ENCODE data around the gene FASN. TPM values are rescaled to one million over a fixed set of nuclear protein-coding genes. Genes with fewer than 3 reads are reported as not detected.

FASN gene
- polyA plus RNA-seq, 2 of the 4 experiments (the other 2 are of a cell fraction) = 12.9 to 169 TPM

GRCh38 chr17:82085031-82085861 is 12.8 kb downstream of the FASN start:
- no peaks in the 10 kb centered on the region for H3K4me1 ChIP-seq
- no peaks in the 10 kb centered on the region for H3K9me3 ChIP-seq
- H3K4me2 ChIP-seq = no peak overlapping the region
- ATAC-seq (no peak), DNase-seq (ENCODE audit: low read depth in 1 of 2, low spot score in 1 of 2) (no peak), FAIRE-seq (no peak)
- no peak for TF ChIP-seq REST (IDR thresholded peaks at IDR 0.05)
- H3K4me3 ChIP-seq = no peak overlapping the region
- H3K27ac ChIP-seq = no peak overlapping the region
- 90% methylated on average over 39 of the region's 49 CpGs for WGBS (ENCODE audit: missing lambda C conversion rate)
- ChIA-PET CTCF (interaction anchor here (0.7 to 1.0 kb wide), 3 partner anchors 49 to 56 kb away, joined by 3 to 4 read pairs (median 3); no protein-coding TSS in a partner anchor), POLR2A (interaction anchor here (1.4 kb wide), 1 partner anchor 13 kb away, joined by 6 read pairs; the partner anchor contains the start of gene FASN)

GRCh38 chr17:82084373-82085030 is 13.5 kb downstream of the FASN start:
- no peak overlapping the region for H3K4me3 ChIP-seq
- DNase-seq (ENCODE audit: low read depth in 1 of 2, low spot score in 1 of 2) = no peak
- H3K4me2 ChIP-seq = no peak overlapping the region
- no peak overlapping the region for H3K27ac ChIP-seq
- POLR2A ChIA-PET = interaction anchor here (1.4 kb wide), 1 partner anchor 14 kb away, joined by 6 read pairs; the partner anchor contains the start of gene FASN
- H3K9me3 ChIP-seq = no peaks in the 10 kb centered on the region
- CTCF ChIA-PET = interaction anchor here (0.7 to 1.0 kb wide), 2 partner anchors 54 to 56 kb away, joined by 3 to 4 read pairs; no protein-coding TSS in a partner anchor
- ATAC-seq = no peak
- H3K4me1 ChIP-seq = no peaks in the 10 kb centered on the region
- no peak for FAIRE-seq
- TF ChIP-seq RARB (CRISPR knock-in tag; IDR thresholded peaks at IDR 0.05) (no peak), CBX2 (IDR thresholded peaks at IDR 0.05; ENCODE audit: borderline replicate concordance, low read depth) (no peak), GATA3 (IDR thresholded peaks at IDR 0.05; ENCODE audit: borderline replicate concordance) (no peak), SREBF2 (IDR thresholded peaks at IDR 0.05) (no peak), CEBPB (IDR thresholded peaks at IDR 0.05) (no peak), ESRRA (IDR thresholded peaks at IDR 0.05; ENCODE audit: borderline replicate concordance, low read length) (no peak), POLR2A (IDR thresholded peaks at IDR 0.05; ENCODE audit: low read length) (no peak), HEYL (CRISPR knock-in tag; IDR thresholded peaks at IDR 0.05) (no peak), CHD4 (IDR thresholded peaks at IDR 0.05; ENCODE audit: borderline replicate concordance) (no peak), PBX3 (IDR thresholded peaks at IDR 0.05) (no peak)
- TF ChIP-seq, protein P1, sequence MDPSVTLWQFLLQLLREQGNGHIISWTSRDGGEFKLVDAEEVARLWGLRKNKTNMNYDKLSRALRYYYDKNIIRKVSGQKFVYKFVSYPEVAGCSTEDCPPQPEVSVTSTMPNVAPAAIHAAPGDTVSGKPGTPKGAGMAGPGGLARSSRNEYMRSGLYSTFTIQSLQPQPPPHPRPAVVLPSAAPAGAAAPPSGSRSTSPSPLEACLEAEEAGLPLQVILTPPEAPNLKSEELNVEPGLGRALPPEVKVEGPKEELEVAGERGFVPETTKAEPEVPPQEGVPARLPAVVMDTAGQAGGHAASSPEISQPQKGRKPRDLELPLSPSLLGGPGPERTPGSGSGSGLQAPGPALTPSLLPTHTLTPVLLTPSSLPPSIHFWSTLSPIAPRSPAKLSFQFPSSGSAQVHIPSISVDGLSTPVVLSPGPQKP (IDR thresholded peaks at IDR 0.05; ENCODE audit: low read depth, low read length) = no peak
- WGBS (ENCODE audit: missing lambda C conversion rate) = 94% methylated on average over 26 of the region's 31 CpGs

GRCh38 chr17:82083533-82084359 is 14.3 kb downstream of the FASN start:
- DNase-seq (ENCODE audit: low read depth in 1 of 2, low spot score in 1 of 2) (no peak), ATAC-seq (no peak), FAIRE-seq (no peak)
- Histone ChIP-seq H3K4me3 (no peak overlapping the region), H3K4me2 (no peak overlapping the region), H3K9me3 (no peaks in the 10 kb centered on the region), H3K27ac (no peak overlapping the region), H3K4me1 (no peaks in the 10 kb centered on the region)
- CTCF ChIA-PET = no interaction called here
- 93% methylated on average over 53 of the region's 55 CpGs for WGBS (ENCODE audit: missing lambda C conversion rate)
- POLR2A ChIA-PET = no interaction called here
- TF ChIP-seq, protein P2, sequence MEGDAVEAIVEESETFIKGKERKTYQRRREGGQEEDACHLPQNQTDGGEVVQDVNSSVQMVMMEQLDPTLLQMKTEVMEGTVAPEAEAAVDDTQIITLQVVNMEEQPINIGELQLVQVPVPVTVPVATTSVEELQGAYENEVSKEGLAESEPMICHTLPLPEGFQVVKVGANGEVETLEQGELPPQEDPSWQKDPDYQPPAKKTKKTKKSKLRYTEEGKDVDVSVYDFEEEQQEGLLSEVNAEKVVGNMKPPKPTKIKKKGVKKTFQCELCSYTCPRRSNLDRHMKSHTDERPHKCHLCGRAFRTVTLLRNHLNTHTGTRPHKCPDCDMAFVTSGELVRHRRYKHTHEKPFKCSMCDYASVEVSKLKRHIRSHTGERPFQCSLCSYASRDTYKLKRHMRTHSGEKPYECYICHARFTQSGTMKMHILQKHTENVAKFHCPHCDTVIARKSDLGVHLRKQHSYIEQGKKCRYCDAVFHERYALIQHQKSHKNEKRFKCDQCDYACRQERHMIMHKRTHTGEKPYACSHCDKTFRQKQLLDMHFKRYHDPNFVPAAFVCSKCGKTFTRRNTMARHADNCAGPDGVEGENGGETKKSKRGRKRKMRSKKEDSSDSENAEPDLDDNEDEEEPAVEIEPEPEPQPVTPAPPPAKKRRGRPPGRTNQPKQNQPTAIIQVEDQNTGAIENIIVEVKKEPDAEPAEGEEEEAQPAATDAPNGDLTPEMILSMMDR (IDR thresholded peaks at IDR 0.05) = no peak
- TF ChIP-seq GATA3 (IDR thresholded peaks at IDR 0.05; ENCODE audit: borderline replicate concordance) (no peak), NR3C1 (IDR thresholded peaks at IDR 0.05) (no peak), RNF2 (IDR thresholded peaks at IDR 0.05; ENCODE audit: borderline replicate concordance, low read depth) (no peak), EHMT2 (IDR thresholded peaks at IDR 0.05; ENCODE audit: low read depth) (no peak), NFE2L2 (conservative IDR thresholded peaks at IDR 0.05; ENCODE audit: low read length) (no peak), TFCP2L1 (CRISPR knock-in tag; IDR thresholded peaks at IDR 0.05) (no peak), POLR2AphosphoS2 (conservative IDR thresholded peaks at IDR 0.05; ENCODE audit: low read length) (no peak), PHF8 (IDR thresholded peaks at IDR 0.05; ENCODE audit: borderline replicate concordance, low read depth) (no peak), JUN (IDR thresholded peaks at IDR 0.05) (no peak)
- TF ChIP-seq, protein P3, sequence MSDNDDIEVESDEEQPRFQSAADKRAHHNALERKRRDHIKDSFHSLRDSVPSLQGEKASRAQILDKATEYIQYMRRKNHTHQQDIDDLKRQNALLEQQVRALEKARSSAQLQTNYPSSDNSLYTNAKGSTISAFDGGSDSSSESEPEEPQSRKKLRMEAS (IDR thresholded peaks at IDR 0.05) = no peak

Measured in A549 (cell line).